Thyroid gland (tissue), 4 donors: ENCODE data around the gene RDM1.

Experiments used
- POLR2A ChIP-seq, 2 donors: fragments of 450-650 bp; IDR thresholded peaks; one replicate each; pipeline ENCODE4 v1.6.1; 2017; ENCODE audit warnings: antibody characterized with exemption in 2 of 2, mild to moderate bottlenecking in 2 of 2, moderate library complexity in 1 of 2
- TF ChIP-seq, protein P1 (sequence below), 6 experiments: fragments of 200-600 bp in 3 of 6; fragments of 450-650 bp in 3 of 6; sonication (generic) in 3 of 6; IDR thresholded peaks; one replicate each; pipeline ENCODE4 v1.5.1; 2016 to 2019; ENCODE audit warnings: antibody characterized with exemption in 6 of 6, mild to moderate bottlenecking in 2 of 6, inconsistent platforms in 1 of 6, moderate library complexity in 1 of 6

DNA sequence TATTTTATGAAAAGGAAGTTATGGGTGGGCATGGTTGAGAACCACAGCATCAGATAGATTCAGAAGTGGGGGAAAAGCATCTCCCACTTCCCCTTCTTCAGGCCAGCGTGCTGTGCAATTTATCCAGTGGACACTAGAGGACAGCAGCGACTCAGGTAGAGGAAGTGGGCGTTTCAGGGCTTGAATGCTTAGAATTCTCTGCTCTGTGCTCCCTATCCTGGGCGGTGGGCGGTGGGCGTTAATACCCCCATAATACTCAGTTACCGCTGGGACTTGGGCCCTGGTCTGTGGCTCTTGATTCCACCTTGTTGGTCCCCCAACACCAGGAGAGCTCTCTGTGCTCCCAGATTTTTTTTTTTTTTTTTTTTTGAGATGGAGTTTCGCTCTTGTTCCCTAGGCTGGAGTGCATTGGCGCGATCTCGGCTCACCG lies 16.6 kb upstream of the RDM1 start:
- TF ChIP-seq, protein P1, sequence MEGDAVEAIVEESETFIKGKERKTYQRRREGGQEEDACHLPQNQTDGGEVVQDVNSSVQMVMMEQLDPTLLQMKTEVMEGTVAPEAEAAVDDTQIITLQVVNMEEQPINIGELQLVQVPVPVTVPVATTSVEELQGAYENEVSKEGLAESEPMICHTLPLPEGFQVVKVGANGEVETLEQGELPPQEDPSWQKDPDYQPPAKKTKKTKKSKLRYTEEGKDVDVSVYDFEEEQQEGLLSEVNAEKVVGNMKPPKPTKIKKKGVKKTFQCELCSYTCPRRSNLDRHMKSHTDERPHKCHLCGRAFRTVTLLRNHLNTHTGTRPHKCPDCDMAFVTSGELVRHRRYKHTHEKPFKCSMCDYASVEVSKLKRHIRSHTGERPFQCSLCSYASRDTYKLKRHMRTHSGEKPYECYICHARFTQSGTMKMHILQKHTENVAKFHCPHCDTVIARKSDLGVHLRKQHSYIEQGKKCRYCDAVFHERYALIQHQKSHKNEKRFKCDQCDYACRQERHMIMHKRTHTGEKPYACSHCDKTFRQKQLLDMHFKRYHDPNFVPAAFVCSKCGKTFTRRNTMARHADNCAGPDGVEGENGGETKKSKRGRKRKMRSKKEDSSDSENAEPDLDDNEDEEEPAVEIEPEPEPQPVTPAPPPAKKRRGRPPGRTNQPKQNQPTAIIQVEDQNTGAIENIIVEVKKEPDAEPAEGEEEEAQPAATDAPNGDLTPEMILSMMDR (IDR thresholded peaks at IDR 0.05), result peak; percentile 47 to 87 (median 59)
- no peak for TF ChIP-seq POLR2A (IDR thresholded peaks at IDR 0.05)
